Stimulated activated CD8-positive, alpha-beta memory T cell treated with anti-CD3 and anti-CD28 coated beads, Interleukin-15, amount 100 ng/mL, for 48 hours (primary cell): ENCODE measurements around the gene MRPS26.
"Not testable (repeated sequence)": the region's sequence is repeated elsewhere in the genome, so short reads cannot be mapped to it uniquely, and the experiment has no call there.

Source experiments
- DNase-seq, 2 donors: peaks; one replicate each; pipeline ENCODE4 v3.0.0-alpha.2; 2020; ENCODE audit warnings: low read depth in 2 of 2

The MRPS26 gene

DNA sequence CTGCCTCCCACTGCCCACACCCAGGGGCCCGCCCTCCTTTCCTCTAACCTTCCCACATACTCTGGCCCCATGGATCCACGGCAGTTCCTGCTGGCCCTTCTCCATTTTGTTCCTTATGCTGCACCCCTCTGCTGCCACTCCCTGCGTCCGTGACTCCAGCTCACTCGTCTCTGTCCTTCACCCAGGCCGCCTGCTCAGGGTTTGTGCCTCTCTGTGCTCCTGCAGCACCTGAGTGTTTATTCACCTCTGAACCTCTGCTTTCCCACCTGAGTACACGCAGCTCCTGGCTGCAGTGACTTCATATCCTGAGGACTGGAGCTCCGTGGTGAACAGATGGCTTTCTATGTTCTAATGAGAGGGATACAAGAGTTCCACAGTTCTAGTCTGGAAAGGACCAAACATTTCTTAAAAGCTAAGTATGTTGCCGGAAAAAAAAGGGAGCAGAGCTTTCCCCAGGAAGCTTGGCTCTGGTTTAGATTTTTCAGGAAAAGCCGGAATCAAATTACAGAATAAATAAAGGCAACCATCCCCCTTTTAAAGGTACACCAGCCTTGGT is 3.9 kb upstream of the MRPS26 start:
- no peak for DNase-seq

DNA sequence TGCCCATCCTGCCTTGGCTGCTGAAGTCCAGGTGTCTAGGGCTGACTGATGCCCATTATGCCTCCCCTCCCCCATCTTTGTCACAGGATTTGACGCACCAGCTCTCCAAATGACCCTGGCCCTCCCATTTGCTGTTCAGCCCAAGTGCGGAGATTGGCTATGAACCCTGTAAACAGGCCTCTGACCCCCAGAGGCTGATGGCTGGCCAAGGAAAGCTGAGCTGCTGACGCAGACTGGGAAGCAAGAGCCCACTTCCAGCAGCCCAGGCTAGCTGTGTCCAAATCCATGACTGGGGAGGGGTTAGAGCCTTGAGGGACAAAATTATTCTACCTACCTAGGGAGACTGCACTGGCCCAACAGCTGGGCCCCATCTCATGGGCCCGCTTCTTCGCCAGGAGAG is 3.2 kb upstream of the MRPS26 start:
- no peak for DNase-seq

- no peak for DNase-seq
Observed at GRCh38 chr20:3043322-3043721, 2.5 kb upstream of the MRPS26 start, which contains the start of gene GNRH2. Gene GNRH2 (plus strand): TSS chr20:3043622. CDS start chr20:3044415, 793 bp downstream.

- no peak for DNase-seq
Observed at GRCh38 chr20:3044336-3044965, 1.4 kb upstream of the MRPS26 start.

- DNase-seq = peak in 1 of 2 donors; percentile 61
Observed at GRCh38 chr20:3045042-3045815, 623 bp upstream of the MRPS26 start.

DNA sequence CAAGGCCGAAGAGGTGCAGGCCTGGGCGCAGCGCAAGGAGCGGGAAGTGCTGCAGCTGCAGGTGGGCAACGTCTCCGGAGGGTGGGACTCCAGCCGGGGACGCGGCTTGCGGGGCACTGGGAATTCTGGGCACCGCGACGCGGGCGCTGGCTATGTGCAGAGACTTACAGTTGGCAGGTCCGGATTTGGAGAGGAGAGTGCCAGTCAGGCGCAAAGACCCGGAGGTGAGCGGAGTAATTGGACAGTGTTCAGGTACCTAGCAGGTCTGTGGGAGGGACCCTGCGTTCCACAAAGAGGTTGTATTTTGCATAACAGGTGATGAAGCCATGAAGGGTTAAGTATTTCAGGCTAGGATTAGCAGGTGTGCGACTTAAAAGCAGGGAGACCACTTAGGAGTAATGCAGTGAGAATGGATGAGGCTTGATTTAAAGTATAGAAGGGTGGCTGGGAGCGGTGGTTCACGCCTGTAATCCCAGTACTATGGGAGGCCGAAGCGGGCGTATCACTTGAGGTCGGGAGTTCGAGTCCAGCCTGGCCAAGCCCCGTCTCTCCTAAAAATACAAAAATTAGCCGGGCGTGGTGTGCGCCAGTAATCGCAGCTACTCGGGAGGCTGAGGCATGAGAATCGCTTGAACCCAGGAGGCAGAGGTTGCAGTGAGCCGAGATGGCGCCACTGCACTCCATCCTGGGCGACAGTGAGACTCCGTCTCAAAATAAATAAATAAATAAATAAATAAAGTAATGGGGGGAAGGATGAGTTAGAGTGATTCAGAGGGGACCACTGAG is 1.0 kb downstream of the MRPS26 start:
- DNase-seq = no peak

DNA sequence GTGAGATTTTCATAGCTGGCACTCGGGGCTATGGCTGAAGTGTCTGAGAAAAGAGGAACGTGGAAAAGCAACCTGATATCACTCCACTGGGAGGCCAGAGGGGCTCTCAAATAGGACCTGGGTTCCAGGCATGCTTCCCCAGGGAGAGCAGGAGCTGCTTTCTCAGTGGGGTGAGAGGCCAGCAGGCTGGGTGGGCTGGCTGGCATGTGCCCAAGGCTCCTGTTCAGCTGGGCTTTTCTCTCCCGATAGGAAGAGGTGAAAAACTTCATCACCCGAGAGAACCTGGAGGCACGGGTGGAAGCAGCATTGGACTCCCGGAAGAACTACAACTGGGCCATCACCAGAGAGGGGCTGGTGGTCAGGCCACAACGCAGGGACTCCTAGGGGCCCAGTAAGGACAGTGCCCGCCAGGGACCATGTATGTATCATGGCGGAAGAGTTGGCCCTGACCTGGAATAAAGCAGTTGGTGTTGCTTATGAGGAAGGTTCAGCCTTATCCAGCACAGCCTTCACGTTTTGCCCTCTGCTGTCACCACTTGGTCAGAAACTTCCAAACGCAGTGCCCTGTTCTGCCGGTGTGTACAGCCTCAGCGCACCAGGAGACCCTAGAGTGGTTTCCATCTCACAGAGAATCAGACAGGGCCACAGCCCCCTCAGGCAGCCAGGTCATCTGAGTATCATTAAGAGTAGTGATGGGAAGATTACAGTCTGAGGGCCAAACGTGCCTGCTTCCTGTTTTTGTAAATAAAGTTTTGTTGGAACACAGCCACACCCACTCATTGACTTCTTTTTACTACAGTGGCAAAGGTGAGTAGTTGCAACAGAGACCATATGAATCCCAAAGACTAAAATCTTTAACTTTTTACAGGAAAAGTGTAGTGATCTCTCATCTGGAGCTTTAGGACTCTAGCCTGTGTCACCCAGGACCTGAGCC is 1.9 kb downstream of the MRPS26 start:
- no peak for DNase-seq

DNA sequence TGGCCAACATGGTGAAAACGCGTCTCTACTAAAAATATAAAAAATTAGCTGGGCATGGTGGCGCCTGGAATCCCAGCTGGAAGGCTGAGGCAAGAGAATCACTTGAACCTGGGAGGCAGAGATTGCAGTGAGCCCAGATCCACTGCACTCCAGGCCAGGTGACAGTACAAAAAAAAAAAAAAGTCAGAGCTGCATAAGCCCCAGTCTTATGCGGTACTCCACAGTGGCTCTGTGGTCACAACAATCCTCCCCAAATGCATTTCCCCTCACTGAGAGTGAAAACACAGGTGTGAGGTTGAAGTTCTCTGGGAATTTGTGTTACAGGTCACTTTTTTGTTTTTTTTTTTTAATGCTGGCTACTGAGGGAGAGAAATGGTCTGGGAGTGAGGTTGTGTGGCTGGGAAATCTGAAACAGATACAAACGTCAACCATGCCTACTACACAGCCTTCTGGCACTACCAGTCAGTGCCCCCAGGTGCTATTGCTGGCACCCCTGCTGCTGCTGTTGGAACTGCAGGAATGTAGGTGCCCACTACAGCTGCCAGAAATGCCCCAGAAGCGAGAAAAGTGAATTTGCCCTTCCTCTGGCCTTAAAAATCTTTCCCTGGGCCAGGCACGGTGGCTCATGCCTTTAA is 5.7 kb downstream of the MRPS26 start:
- no peak for DNase-seq

DNA sequence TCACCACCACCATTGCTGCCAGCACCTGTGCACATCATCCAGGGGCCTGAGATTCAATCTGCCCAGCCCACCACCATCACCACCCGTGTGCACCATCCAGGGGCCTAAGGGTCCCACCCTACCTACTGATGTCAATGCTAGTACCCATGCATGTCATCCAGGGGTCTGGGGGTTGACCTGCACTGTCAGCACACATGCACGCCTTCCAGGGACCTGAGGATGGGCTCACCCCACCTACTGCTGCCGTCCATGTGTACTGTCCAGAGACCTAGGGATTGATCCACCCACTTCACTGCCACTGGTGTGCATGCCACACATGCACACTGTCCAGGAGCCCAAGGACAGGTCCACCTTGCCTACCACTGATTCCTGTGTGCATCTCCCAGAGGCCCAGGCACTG is 13.6 kb downstream of the MRPS26 start:
- DNase-seq = no peak

DNA sequence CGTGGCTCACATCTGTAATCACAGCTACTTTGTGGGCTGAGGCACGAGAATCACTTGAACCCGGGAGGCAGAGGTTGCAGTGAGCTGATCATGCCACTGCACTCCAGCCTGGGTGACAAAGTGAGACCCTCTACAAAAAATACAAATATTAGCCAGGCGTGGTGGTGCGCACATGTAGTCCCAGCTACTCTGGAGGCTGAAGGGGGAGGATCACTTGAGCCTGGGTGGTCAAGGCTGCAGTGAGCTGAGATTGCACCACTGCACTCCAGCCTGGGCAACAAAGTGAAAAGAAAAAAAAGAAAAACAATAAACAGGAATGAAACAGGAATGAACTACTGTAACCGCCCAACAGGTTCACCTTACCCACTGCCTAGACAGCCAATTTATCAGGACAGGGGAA is 18.3 kb downstream of the MRPS26 start:
- not testable (repeated sequence) for DNase-seq

DNA sequence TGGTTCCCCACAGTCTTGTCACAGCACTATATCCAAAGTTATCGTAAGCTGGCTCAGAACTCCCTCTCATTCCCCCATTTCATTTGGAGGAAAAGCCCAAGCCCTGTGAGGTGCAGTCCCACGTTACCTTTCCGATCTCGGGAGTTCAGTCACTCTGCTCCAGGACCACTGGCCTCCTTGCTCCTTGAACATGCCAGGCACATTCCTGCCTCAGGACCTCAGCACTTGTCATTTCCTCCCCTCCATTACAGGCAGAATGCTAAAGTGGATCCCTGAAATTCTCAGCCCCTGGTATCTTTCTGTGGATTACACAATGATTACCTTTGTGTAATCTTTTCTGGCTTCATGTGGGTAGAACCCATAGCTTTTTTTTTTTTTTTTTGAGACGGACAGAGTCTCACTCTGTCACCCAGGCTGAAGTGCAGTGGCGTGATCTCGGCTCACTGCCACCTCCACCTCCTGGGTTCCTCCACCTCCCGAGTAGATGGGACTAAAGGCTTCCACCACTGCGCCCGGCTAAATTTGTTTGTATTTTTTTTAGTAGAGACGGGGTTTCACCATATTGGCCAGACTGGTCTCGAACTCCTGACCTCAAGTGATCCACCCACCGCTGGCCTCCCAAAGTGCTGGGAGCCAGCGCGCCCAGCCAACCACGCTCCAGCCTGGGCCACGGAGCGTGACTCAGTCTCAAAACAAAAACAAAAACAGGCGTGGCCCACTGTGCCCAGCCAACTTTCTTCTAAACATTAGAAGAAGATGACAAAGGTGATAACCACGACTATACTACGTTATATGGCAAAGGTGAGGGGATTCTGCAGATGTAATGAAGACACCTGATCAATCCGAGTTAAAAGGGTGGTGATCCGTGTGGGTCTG is 21.5 kb downstream of the MRPS26 start:
- no peak for DNase-seq

- no peak for DNase-seq
Observed at GRCh38 chr20:3068075-3068474, 22.2 kb downstream of the MRPS26 start.

GRCh38 chr20:3068986-3069900 is 23.4 kb downstream of the MRPS26 start:
- no peak for DNase-seq

DNA sequence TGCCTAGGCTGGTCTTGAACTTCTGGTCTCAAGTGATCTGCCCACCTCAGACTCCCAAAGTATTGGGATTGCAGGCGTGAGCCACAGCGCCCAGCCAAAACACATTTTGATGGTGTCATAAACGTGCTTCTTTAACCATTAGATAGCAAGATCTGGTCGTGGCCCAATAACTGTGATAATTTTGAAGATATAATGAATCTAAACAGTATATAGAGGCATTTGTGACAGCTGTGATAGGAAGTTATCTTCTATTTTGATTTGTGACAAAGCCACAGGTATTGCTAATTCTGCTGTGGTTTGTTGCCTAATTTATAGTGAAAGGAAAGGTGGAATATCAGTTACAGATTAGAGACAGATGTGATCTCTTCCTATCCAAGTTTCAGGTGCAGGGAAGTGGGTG is 24.9 kb downstream of the MRPS26 start:
- no peak for DNase-seq

DNA sequence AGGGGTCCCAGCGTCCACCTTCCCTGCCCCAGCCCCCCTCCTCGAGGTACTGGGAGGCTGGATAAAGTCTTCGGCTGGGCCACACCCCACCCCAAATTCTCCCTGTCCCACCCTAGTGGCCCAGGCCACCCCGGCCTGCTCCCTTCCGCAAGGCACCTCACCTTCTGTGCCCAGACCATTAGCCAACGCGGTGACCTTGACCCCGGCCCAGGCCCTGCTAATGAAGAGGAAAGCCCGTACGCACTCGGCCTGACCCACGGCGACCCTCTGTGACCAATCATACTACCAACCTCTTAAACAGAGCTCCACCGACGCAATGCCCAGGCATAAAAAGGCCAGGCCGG is 25.4 kb downstream of the MRPS26 start:
- no peak for DNase-seq

DNA sequence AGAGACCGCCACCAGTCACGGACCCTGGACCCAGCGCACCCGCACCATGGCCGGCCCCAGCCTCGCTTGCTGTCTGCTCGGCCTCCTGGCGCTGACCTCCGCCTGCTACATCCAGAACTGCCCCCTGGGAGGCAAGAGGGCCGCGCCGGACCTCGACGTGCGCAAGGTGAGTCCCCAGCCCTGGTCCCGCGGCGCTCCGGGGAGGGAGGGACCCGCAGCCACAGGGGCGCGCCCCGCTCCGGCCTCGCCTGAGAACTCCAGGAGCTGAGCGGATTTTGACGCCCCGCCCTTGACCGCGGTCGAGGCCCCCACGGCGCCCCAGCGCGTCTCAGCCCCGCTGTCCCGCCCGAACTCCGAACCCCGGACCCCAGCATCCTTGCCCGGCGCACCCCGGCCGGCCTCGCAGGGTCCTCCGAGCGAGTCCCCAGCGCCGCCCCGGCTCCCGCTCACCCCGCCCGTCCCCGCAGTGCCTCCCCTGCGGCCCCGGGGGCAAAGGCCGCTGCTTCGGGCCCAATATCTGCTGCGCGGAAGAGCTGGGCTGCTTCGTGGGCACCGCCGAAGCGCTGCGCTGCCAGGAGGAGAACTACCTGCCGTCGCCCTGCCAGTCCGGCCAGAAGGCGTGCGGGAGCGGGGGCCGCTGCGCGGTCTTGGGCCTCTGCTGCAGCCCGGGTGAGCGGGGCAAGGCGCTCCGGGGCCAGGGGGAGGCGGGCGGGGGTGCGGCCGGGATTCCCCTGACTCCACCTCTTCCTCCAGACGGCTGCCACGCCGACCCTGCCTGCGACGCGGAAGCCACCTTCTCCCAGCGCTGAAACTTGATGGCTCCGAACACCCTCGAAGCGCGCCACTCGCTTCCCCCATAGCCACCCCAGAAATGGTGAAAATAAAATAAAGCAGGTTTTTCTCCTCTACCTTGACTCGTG is 26.0 kb downstream of the MRPS26 start, which contains the start of gene OXT:
Gene OXT, plus strand, starts transcription at position 11 of the 920 bp plus-strand sequence. Its CDS starts 36 bp downstream, at position 47.
- peak in 1 of 2 donors; percentile 49 for DNase-seq

- DNase-seq = no peak
Observed at GRCh38 chr20:3072530-3073250, 26.8 kb downstream of the MRPS26 start.
